GM18498 (cell line): Measurements from ENCODE around the gene SLC16A9.

Source experiments
- ATAC-seq: cut with Tn5 transposase; IDR thresholded peaks from one replicate; pipeline ENCODE4 v1.9.1; 2021; ENCODE audit warnings: mild to moderate bottlenecking, moderate library complexity; ENCODE audit not compliant: unreplicated experiment

SLC16A9 gene

GRCh38 chr10:59720377-59720776, 10.7 kb upstream of the SLC16A9 start:
- no peak for ATAC-seq

- ATAC-seq = no peak
These were observed 9.7 kb upstream of the SLC16A9 start for GRCh38 chr10:59719374-59719773.

- ATAC-seq = no peak
These were observed 8.6 kb upstream of the SLC16A9 start for GRCh38 chr10:59718257-59718656.

- no peak for ATAC-seq
These were observed 3.7 kb upstream of the SLC16A9 start for GRCh38 chr10:59713196-59713821.

GRCh38 chr10:59711871-59712494, 2.3 kb upstream of the SLC16A9 start:
- no peak for ATAC-seq

- ATAC-seq = peak; percentile 34
These were observed 745 bp downstream of the SLC16A9 start for GRCh38 chr10:59708816-59709394.

- ATAC-seq = no peak
These were observed 2.5 kb downstream of the SLC16A9 start for GRCh38 chr10:59706851-59707797.

GRCh38 chr10:59705931-59706330, 3.7 kb downstream of the SLC16A9 start:
- ATAC-seq = no peak

- no peak for ATAC-seq
These were observed 5.0 kb downstream of the SLC16A9 start for GRCh38 chr10:59704630-59705029.

- no peak for ATAC-seq
These were observed 7.3 kb downstream of the SLC16A9 start for GRCh38 chr10:59702347-59702746.

GRCh38 chr10:59700709-59701108, 8.9 kb downstream of the SLC16A9 start:
- no peak for ATAC-seq

GRCh38 chr10:59698326-59698725, 11.3 kb downstream of the SLC16A9 start:
- ATAC-seq = no peak

- ATAC-seq = no peak
These were observed 14.0 kb downstream of the SLC16A9 start for GRCh38 chr10:59695637-59696036.

- no peak for ATAC-seq
These were observed 14.7 kb downstream of the SLC16A9 start for GRCh38 chr10:59694936-59695335.

- no peak for ATAC-seq
These were observed 17.5 kb downstream of the SLC16A9 start for GRCh38 chr10:59692113-59692512.

GRCh38 chr10:59688921-59689351, 20.7 kb downstream of the SLC16A9 start:
- no peak for ATAC-seq

GRCh38 chr10:59687657-59688056, 22.0 kb downstream of the SLC16A9 start:
- ATAC-seq = no peak

GRCh38 chr10:59684006-59684405, 25.6 kb downstream of the SLC16A9 start:
- no peak for ATAC-seq

GRCh38 chr10:59682986-59683937, 26.4 kb downstream of the SLC16A9 start:
- no peak for ATAC-seq

GRCh38 chr10:59680199-59680598, 29.5 kb downstream of the SLC16A9 start:
- ATAC-seq = no peak
